H9 (cell line): Measurements from ENCODE around the gene TMEM163. TPM values are rescaled to one million over a fixed set of nuclear protein-coding genes. Genes with fewer than 3 reads are reported as not detected.
"Not testable (repeated sequence)": the region's sequence is repeated elsewhere in the genome, so short reads cannot be mapped to it uniquely, and the experiment has no call there.

Experiments
- DNase-seq: peaks from one replicate; pipeline ENCODE4 v3.0.0-alpha.2; 2017
- H2AFZ ChIP-seq: one replicate; pipeline ENCODE4 v1.6.1; 2013; ENCODE audit warnings: mild to moderate bottlenecking, low read length, control low read depth, moderate library complexity
- H2AK5ac ChIP-seq: 2 replicates; pipeline ENCODE4 v1.6.1; 2013; ENCODE audit warnings: low read length, control low read depth, mixed read lengths; ENCODE audit not compliant: insufficient read length
- H2BK120ac ChIP-seq: one replicate; pipeline ENCODE4 v1.6.1; 2013; ENCODE audit warnings: low read depth, mild to moderate bottlenecking, low read length, control low read depth, inconsistent platforms; ENCODE audit not compliant: poor library complexity, severe bottlenecking
- H2BK12ac ChIP-seq: 2 replicates; pipeline ENCODE4 v1.6.1; 2013; ENCODE audit warnings: low read length, control low read depth, mixed read lengths, low read depth; ENCODE audit not compliant: insufficient read length
- H2BK15ac ChIP-seq: 2 replicates; pipeline ENCODE4 v1.6.1; 2013; ENCODE audit warnings: low read depth, low read length, control low read depth
- H2BK20ac ChIP-seq: one replicate; pipeline ENCODE4 v1.6.1; 2013; ENCODE audit warnings: low read depth, mild to moderate bottlenecking, low read length, control low read depth, inconsistent platforms; ENCODE audit not compliant: poor library complexity, severe bottlenecking
- H2BK5ac ChIP-seq: 2 replicates; pipeline ENCODE4 v1.6.1; 2013; ENCODE audit warnings: low read length, control low read depth, mixed read lengths; ENCODE audit not compliant: insufficient read length
- H3K14ac ChIP-seq: 2 replicates; pipeline ENCODE4 v1.6.1; 2013; ENCODE audit warnings: low read length, control low read depth; ENCODE audit not compliant: insufficient read depth
- H3K18ac ChIP-seq: 2 replicates; pipeline ENCODE4 v1.6.1; 2013; ENCODE audit warnings: low read depth, mild to moderate bottlenecking, mixed read lengths, low read length, control low read depth; ENCODE audit not compliant: insufficient read length
- H3K23ac ChIP-seq: 2 replicates; pipeline ENCODE4 v1.6.1; 2013; ENCODE audit warnings: low read length, control low read depth, mixed read lengths, low read depth; ENCODE audit not compliant: insufficient read length
- H3K23me2 ChIP-seq: 2 replicates; pipeline ENCODE4 v1.6.1; 2013; ENCODE audit warnings: low read depth, mild to moderate bottlenecking, mixed read lengths, low read length, control low read depth; ENCODE audit not compliant: insufficient read length, poor library complexity, severe bottlenecking
- H3K27ac ChIP-seq: 2 replicates; pipeline ENCODE4 v1.5.1; 2013; ENCODE audit warnings: low read length, control low read depth, mixed read lengths, low read depth; ENCODE audit not compliant: insufficient read length
- H3K27me3 ChIP-seq: 2 replicates; pipeline ENCODE4 v1.6.1; 2013; ENCODE audit warnings: low read length, control low read depth, inconsistent platforms; ENCODE audit not compliant: insufficient read depth
- H3K4ac ChIP-seq: 2 replicates; pipeline ENCODE4 v1.6.1; 2013; ENCODE audit warnings: low read depth, mild to moderate bottlenecking, control low read depth, inconsistent platforms, low read length, moderate library complexity
- H3K4me1 ChIP-seq: 2 replicates; pipeline ENCODE4 v1.6.1; 2013; ENCODE audit warnings: low read length, control low read depth, inconsistent platforms; ENCODE audit not compliant: insufficient read depth
- H3K4me2 ChIP-seq: 2 replicates; pipeline ENCODE4 v1.6.1; 2013; ENCODE audit warnings: low read length, control low read depth, mixed read lengths; ENCODE audit not compliant: insufficient read length, insufficient read depth
- H3K56ac ChIP-seq: 2 replicates; pipeline ENCODE4 v1.6.1; 2013; ENCODE audit warnings: low read depth, mild to moderate bottlenecking, mixed read lengths, low read length, control low read depth; ENCODE audit not compliant: insufficient read length
- H3K79me1 ChIP-seq: 2 replicates; pipeline ENCODE4 v1.6.1; 2013; ENCODE audit warnings: low read depth, mild to moderate bottlenecking, moderate library complexity, low read length, control low read depth, inconsistent platforms; ENCODE audit not compliant: insufficient read depth, poor library complexity, severe bottlenecking
- H3K79me2 ChIP-seq: 2 replicates; pipeline ENCODE4 v1.6.1; 2013; ENCODE audit warnings: low read length, control low read depth, inconsistent platforms; ENCODE audit not compliant: insufficient read depth
- H3K9ac ChIP-seq: 2 replicates; pipeline ENCODE4 v1.6.1; 2013; ENCODE audit warnings: low read length, control low read depth, mixed read lengths; ENCODE audit not compliant: insufficient read length; ENCODE audit errors: extremely low read depth
- H3K9me3 ChIP-seq: one replicate; pipeline ENCODE4 v1.6.1; 2013; ENCODE audit warnings: low read depth, low read length, inconsistent platforms; ENCODE audit not compliant: control insufficient read depth
- H3T11ph ChIP-seq: one replicate; pipeline ENCODE4 v1.6.1; 2013; ENCODE audit warnings: mild to moderate bottlenecking, low read length, control low read depth, inconsistent platforms
- H4K20me1 ChIP-seq: one replicate; pipeline ENCODE4 v1.6.1; 2013; ENCODE audit not compliant: control insufficient read depth, insufficient read length, insufficient read depth
- H4K5ac ChIP-seq: 2 replicates; pipeline ENCODE4 v1.6.1; 2013; ENCODE audit warnings: low read depth, mild to moderate bottlenecking, mixed read lengths, low read length, control low read depth; ENCODE audit not compliant: insufficient read length
- H4K8ac ChIP-seq: replicated peaks from 2 replicates; pipeline ENCODE4 v1.6.1; 2013; ENCODE audit warnings: low read length, control low read depth, mixed read lengths, low read depth; ENCODE audit not compliant: insufficient read length
- H4K91ac ChIP-seq: 2 replicates; pipeline ENCODE4 v1.6.1; 2013; ENCODE audit warnings: low read depth, mild to moderate bottlenecking, moderate library complexity, mixed read lengths, low read length, control low read depth; ENCODE audit not compliant: insufficient read length
- H3K27ac Mint-ChIP-seq, 3 experiments: 2 replicates in 2 of 3; 3 replicates in 1 of 3; pipeline ENCODE4 v1.8.0; 2020 to 2021; ENCODE audit warnings: mixed read lengths in 3 of 3, mild to moderate bottlenecking in 1 of 3, moderate library complexity in 1 of 3
- H3K27me3 Mint-ChIP-seq: 2 replicates; pipeline ENCODE4 v1.8.0; 2021; ENCODE audit warnings: low read depth, mild to moderate bottlenecking, moderate library complexity, mixed read lengths
- H3K36me3 Mint-ChIP-seq, 3 experiments: 2 replicates in 2 of 3; 3 replicates in 1 of 3; pipeline ENCODE4 v1.8.0; 2020 to 2021; ENCODE audit warnings: low read depth in 3 of 3, mixed read lengths in 3 of 3; ENCODE audit not compliant: insufficient read depth in 1 of 3
- H3K4me1 Mint-ChIP-seq, 2 experiments: 2 replicates each; pipeline ENCODE4 v1.8.0; 2020; ENCODE audit warnings: mixed read lengths in 2 of 2
- H3K4me3 Mint-ChIP-seq, 2 experiments: 2 replicates in 1 of 2; 3 replicates in 1 of 2; pipeline ENCODE4 v1.8.0; 2020 to 2021; ENCODE audit warnings: mild to moderate bottlenecking in 2 of 2, mixed read lengths in 2 of 2, moderate library complexity in 1 of 2
- H3K9me3 Mint-ChIP-seq, 2 experiments: 2 replicates in 1 of 2; 3 replicates in 1 of 2; pipeline ENCODE4 v1.8.0; 2020; ENCODE audit warnings: mild to moderate bottlenecking in 2 of 2, mixed read lengths in 2 of 2, moderate library complexity in 1 of 2
- CTCF ChIP-seq: fragments of 200-600 bp; sonication (generic); conservative IDR thresholded peaks from 3 replicates; pipeline ENCODE4 v1.8.0; 2021; ENCODE audit warnings: antibody characterized with exemption, mild to moderate bottlenecking
- WGBS: extraction: QIAGEN DNeasy Blood & Tissue Kit; methylation state at CpG from one replicate; pipeline ENCODE4 v1.1.7; 2013; ENCODE audit warnings: missing lambda C conversion rate, low lambda C conversion rate, mixed read lengths; ENCODE audit not compliant: insufficient read length; ENCODE audit errors: extremely low coverage; 5-methylcytosine and 5-hydroxymethylcytosine counted together
- total RNA-seq: library from RNA; stranded (reverse); gene quantifications from 2 replicates; pipeline ENCODE4 v1.2.1, GENCODE V29; 2021

Gene TMEM163
- total RNA-seq, 1 experiment from 2014 or later, result 0.39 TPM

GRCh38 chr2:134724341-134724740, 5.5 kb upstream of the TMEM163 start:
- no peak overlapping the region for H3K4ac ChIP-seq
- Mint-ChIP-seq H3K27me3 (peaks cover 32% of the 10 kb centered on the region), H3K4me3 (no peak overlapping the region), H3K27ac (no peak overlapping the region), H3K36me3 (peaks cover 0 to 2% (median 0%) of the 10 kb centered on the region in 3 experiments; a peak in 2 of 7 replicates), H3K9me3 (no peaks in the 10 kb centered on the region), H3K4me1 (peaks cover 9 to 10% of the 10 kb centered on the region in 2 experiments)
- WGBS, result no CpG with 5 or more reads among the region's 1 CpG
- no peaks in the 10 kb centered on the region for H3K4me1 ChIP-seq
- no peak overlapping the region for H2BK12ac ChIP-seq
- H3K27me3 ChIP-seq, result peaks cover 14% of the 10 kb centered on the region
- H3K23ac ChIP-seq, result no peak overlapping the region
- H4K91ac ChIP-seq, result no peak overlapping the region
- no peak overlapping the region for H3K9ac ChIP-seq
- DNase-seq, result no peak
- no peak overlapping the region for H3K56ac ChIP-seq
- no peak overlapping the region for H2BK15ac ChIP-seq
- H3T11ph ChIP-seq, result no peak overlapping the region
- H3K14ac ChIP-seq, result no peak overlapping the region
- H2BK120ac ChIP-seq, result no peak overlapping the region
- no peak overlapping the region for H2AFZ ChIP-seq
- no peak overlapping the region for H3K18ac ChIP-seq
- H3K27ac ChIP-seq, result no peak overlapping the region
- no peak overlapping the region for H4K8ac ChIP-seq
- H4K20me1 ChIP-seq, result no peaks in the 10 kb centered on the region
- no peak overlapping the region for H2BK20ac ChIP-seq
- no peaks in the 10 kb centered on the region for H3K79me1 ChIP-seq
- no peak overlapping the region for H3K4me2 ChIP-seq
- no peak overlapping the region for H4K5ac ChIP-seq
- no peak overlapping the region for H2AK5ac ChIP-seq
- no peaks in the 10 kb centered on the region for H3K9me3 ChIP-seq
- no peak; the same call in 2 of the 3 replicates for TF ChIP-seq CTCF
- H2BK5ac ChIP-seq, result no peak overlapping the region
- no peaks in the 10 kb centered on the region for H3K23me2 ChIP-seq
- H3K79me2 ChIP-seq, result no peaks in the 10 kb centered on the region

GRCh38 chr2:134723742-134724141, 4.9 kb upstream of the TMEM163 start:
- not testable (repeated sequence) for DNase-seq, H3K9ac ChIP-seq, H2BK120ac ChIP-seq, H3T11ph ChIP-seq, H4K5ac ChIP-seq, H3K4ac ChIP-seq, H3K23ac ChIP-seq, H2BK12ac ChIP-seq, H3K36me3 Mint-ChIP-seq, H4K8ac ChIP-seq, H3K23me2 ChIP-seq, H2BK20ac ChIP-seq, H3K56ac ChIP-seq, H3K27ac Mint-ChIP-seq, H2AK5ac ChIP-seq, H2BK15ac ChIP-seq, H4K20me1 ChIP-seq, H3K9me3 ChIP-seq, H3K79me2 ChIP-seq, H2AFZ ChIP-seq, H3K14ac ChIP-seq, H3K4me2 ChIP-seq, H4K91ac ChIP-seq, H3K9me3 Mint-ChIP-seq, H2BK5ac ChIP-seq, H3K18ac ChIP-seq, H3K4me3 Mint-ChIP-seq, H3K79me1 ChIP-seq, H3K4me1 ChIP-seq, H3K27ac ChIP-seq
- no CpG with 5 or more reads among the region's 2 CpGs for WGBS
- peaks cover 9 to 10% of the 10 kb centered on the region in 2 experiments for H3K4me1 Mint-ChIP-seq
- H3K27me3 ChIP-seq, result peaks cover 16% of the 10 kb centered on the region
- peaks cover 35% of the 10 kb centered on the region for H3K27me3 Mint-ChIP-seq
